ENCODE results near the gene PCDHGA1. TPM values are rescaled to one million over a fixed set of nuclear protein-coding genes. Genes with fewer than 3 reads are reported as not detected.
A peak's percentile ranks its signal among the peaks of the same experiment; 100 is the strongest.
"Not testable (repeated sequence)": the region's sequence is repeated elsewhere in the genome, so short reads cannot be mapped to it uniquely, and the experiment has no call there.

PCDHGA1 gene
- total RNA-seq, 1 donor from 2014 or later: 0.31 TPM

- peak overlapping the region; percentile 84 for H3K4me3 Mint-ChIP-seq
- no peak overlapping the region for H3K27ac Mint-ChIP-seq
Measured at GRCh38 chr5:141343953-141344463, 13.7 kb downstream of the PCDHGA1 start.

GRCh38 chr5:141345327-141345726 is 15.0 kb downstream of the PCDHGA1 start:
- H3K27me3 Mint-ChIP-seq: no peaks in the 10 kb centered on the region
- H3K27ac Mint-ChIP-seq: no peak overlapping the region
- no peaks in the 10 kb centered on the region for H3K4me1 Mint-ChIP-seq (ENCODE audit: unreplicated experiment)
- peaks cover 20% of the 10 kb centered on the region for H3K9me3 Mint-ChIP-seq
- TF ChIP-seq, protein P1, sequence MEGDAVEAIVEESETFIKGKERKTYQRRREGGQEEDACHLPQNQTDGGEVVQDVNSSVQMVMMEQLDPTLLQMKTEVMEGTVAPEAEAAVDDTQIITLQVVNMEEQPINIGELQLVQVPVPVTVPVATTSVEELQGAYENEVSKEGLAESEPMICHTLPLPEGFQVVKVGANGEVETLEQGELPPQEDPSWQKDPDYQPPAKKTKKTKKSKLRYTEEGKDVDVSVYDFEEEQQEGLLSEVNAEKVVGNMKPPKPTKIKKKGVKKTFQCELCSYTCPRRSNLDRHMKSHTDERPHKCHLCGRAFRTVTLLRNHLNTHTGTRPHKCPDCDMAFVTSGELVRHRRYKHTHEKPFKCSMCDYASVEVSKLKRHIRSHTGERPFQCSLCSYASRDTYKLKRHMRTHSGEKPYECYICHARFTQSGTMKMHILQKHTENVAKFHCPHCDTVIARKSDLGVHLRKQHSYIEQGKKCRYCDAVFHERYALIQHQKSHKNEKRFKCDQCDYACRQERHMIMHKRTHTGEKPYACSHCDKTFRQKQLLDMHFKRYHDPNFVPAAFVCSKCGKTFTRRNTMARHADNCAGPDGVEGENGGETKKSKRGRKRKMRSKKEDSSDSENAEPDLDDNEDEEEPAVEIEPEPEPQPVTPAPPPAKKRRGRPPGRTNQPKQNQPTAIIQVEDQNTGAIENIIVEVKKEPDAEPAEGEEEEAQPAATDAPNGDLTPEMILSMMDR (conservative IDR thresholded peaks at IDR 0.05): no peak
- H3K4me3 Mint-ChIP-seq: no peak overlapping the region
- peaks cover 3% of the 10 kb centered on the region for H3K36me3 Mint-ChIP-seq
- DNase-seq (ENCODE audit: extremely low spot score, unreplicated experiment): no peak

More at GRCh38 chr5:141343953-141344463, 13.7 kb downstream of the PCDHGA1 start:
- Mint-ChIP-seq H3K9me3 (peaks cover 14% of the 10 kb centered on the region), H3K4me1 (ENCODE audit: unreplicated experiment) (no peaks in the 10 kb centered on the region), H3K27me3 (no peaks in the 10 kb centered on the region), H3K36me3 (no peaks in the 10 kb centered on the region)
- no peak for DNase-seq (ENCODE audit: extremely low spot score, unreplicated experiment)
- TF ChIP-seq, protein P1 (conservative IDR thresholded peaks at IDR 0.05): peak; percentile 4

- peaks cover 21% of the 10 kb centered on the region for H3K9me3 Mint-ChIP-seq
- H3K27me3 Mint-ChIP-seq; H3K36me3 Mint-ChIP-seq; H3K4me3 Mint-ChIP-seq; H3K27ac Mint-ChIP-seq; DNase-seq (ENCODE audit: extremely low spot score, unreplicated experiment); H3K4me1 Mint-ChIP-seq (ENCODE audit: unreplicated experiment): not testable (repeated sequence)
Measured at GRCh38 chr5:141346017-141346416, 15.7 kb downstream of the PCDHGA1 start.

DNA sequence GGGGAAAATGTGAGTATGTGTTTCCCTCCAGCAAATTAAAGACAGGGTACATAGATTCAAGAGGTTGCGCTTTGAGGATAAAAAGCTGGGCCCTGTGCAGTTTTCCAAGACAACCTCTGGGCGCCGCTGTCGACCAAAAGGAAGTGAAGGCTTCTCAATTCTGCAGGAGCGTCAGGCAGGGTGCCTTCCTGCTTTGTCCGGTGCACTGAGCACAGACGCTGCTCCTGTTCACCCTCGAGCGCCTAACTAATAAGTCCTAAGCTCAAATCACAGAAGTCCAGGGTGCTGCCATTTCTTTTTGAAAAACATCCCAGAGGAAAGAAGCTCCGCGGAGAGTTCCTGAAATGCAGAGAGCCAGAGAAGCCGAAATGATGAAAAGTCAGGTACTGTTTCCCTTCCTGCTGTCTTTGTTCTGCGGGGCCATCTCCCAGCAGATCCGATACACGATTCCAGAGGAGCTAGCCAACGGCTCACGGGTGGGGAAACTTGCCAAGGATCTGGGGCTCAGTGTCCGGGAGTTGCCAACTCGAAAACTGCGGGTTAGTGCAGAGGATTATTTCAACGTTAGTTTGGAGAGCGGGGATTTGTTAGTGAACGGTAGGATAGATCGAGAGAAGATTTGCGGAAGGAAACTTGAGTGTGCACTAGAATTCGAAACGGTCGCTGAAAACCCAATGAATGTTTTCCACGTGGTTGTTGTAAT is 19.8 kb downstream of the PCDHGA1 start, which contains the start of gene PCDHGB1:
Gene PCDHGB1, plus strand, starts transcription at position 183 of the 703 bp plus-strand sequence. Its CDS starts 162 bp downstream, at position 345.
- TF ChIP-seq, protein P1 (conservative IDR thresholded peaks at IDR 0.05): peak; percentile 63
- H3K4me3 Mint-ChIP-seq: peak within 1 kb of the TSS; percentile 61
- no peaks in the 10 kb centered on the region for H3K4me1 Mint-ChIP-seq (ENCODE audit: unreplicated experiment)
- H3K9me3 Mint-ChIP-seq: peaks cover 16% of the 10 kb centered on the region
- H3K27me3 Mint-ChIP-seq: no peaks in the 10 kb centered on the region
- peaks cover 10% of the 10 kb centered on the region for H3K36me3 Mint-ChIP-seq
- DNase-seq (ENCODE audit: extremely low spot score, unreplicated experiment): no peak
- H3K27ac Mint-ChIP-seq: peak within 1 kb of the TSS; percentile 31

- no peak for DNase-seq (ENCODE audit: extremely low spot score, unreplicated experiment)
- Mint-ChIP-seq H3K36me3 (peaks cover 10% of the 10 kb centered on the region), H3K4me3 (no peak overlapping the region)
Measured at GRCh38 chr5:141351591-141351990, 21.3 kb downstream of the PCDHGA1 start.

More at GRCh38 chr5:141351591-141351990, 21.3 kb downstream of the PCDHGA1 start:
- Mint-ChIP-seq H3K4me1 (ENCODE audit: unreplicated experiment) (no peaks in the 10 kb centered on the region), H3K27ac (no peak overlapping the region), H3K9me3 (peaks cover 10% of the 10 kb centered on the region), H3K27me3 (no peaks in the 10 kb centered on the region)
- TF ChIP-seq, protein P1 (conservative IDR thresholded peaks at IDR 0.05): no peak
